ENCODE results near the gene KRTAP10-2.
"Not testable (repeated sequence)": the region's sequence is repeated elsewhere in the genome, so short reads cannot be mapped to it uniquely, and the experiment has no call there.

The KRTAP10-2 gene

DNA sequence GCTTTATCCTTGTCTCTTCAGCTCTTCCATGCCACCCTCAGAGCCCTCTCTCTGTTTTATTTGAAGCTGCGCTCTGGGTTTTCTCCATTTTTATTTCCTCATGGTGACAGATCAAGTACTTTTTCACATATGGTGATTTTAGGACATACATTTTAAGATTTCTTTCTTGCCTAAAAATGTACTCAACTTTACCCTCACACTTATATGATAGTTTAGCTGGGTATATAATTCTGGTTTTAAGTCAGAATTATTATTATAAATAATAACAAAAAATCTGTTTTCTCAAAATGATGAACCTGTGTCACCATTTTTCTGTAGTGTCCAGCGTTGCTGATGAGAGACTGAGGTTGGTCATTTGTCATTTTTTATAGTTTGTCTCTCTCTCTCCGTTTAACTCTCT, 29.9 kb upstream of the KRTAP10-2 start:
- H3K27me3 ChIP-seq (ENCODE audit: insufficient read depth, low read length): peaks cover 21% of the 10 kb centered on the region

GRCh38 chr21:44580231-44580821, 29.0 kb upstream of the KRTAP10-2 start, which contains the start of gene KRTAP10-5:
Gene KRTAP10-5 (minus strand): TSS chr21:44580604. CDS start chr21:44580578, 26 bp downstream.
- not testable (repeated sequence) for H3K27ac ChIP-seq (ENCODE audit: low read depth, low read length); H3K4me1 ChIP-seq (ENCODE audit: control insufficient read depth, insufficient read depth, low read length, unreplicated experiment); H2AFZ ChIP-seq (ENCODE audit: low read length, unreplicated experiment); H3K36me3 ChIP-seq (ENCODE audit: insufficient read depth, low read length); H3K79me2 ChIP-seq (ENCODE audit: control insufficient read depth, insufficient read depth, low read length, unreplicated experiment); H3K4me3 ChIP-seq (ENCODE audit: low read depth, low read length)
- H3K27me3 ChIP-seq (ENCODE audit: insufficient read depth, low read length): peaks cover 15% of the 10 kb centered on the region

More for the DNA sequence above, 29.9 kb upstream of the KRTAP10-2 start:
- Histone ChIP-seq H3K4me3 (ENCODE audit: low read depth, low read length) (no peak overlapping the region), H3K27ac (ENCODE audit: low read depth, low read length) (no peak overlapping the region), H3K4me1 (ENCODE audit: control insufficient read depth, insufficient read depth, low read length, unreplicated experiment) (no peaks in the 10 kb centered on the region), H3K79me2 (ENCODE audit: control insufficient read depth, insufficient read depth, low read length, unreplicated experiment) (no peaks in the 10 kb centered on the region), H2AFZ (ENCODE audit: low read length, unreplicated experiment) (no peak overlapping the region), H3K36me3 (ENCODE audit: insufficient read depth, low read length) (no peaks in the 10 kb centered on the region)

GRCh38 chr21:44579833-44580144, 28.5 kb upstream of the KRTAP10-2 start:
- no peak overlapping the region for H3K4me3 ChIP-seq (ENCODE audit: low read depth, low read length)
- H3K27ac ChIP-seq (ENCODE audit: low read depth, low read length): no peak overlapping the region
- H3K36me3 ChIP-seq (ENCODE audit: insufficient read depth, low read length): no peaks in the 10 kb centered on the region
- no peaks in the 10 kb centered on the region for H3K79me2 ChIP-seq (ENCODE audit: control insufficient read depth, insufficient read depth, low read length, unreplicated experiment)
- peaks cover 10% of the 10 kb centered on the region; the same call in 1 of the 2 replicates for H3K27me3 ChIP-seq (ENCODE audit: insufficient read depth, low read length)
- no peak overlapping the region for H2AFZ ChIP-seq (ENCODE audit: low read length, unreplicated experiment)
- no peaks in the 10 kb centered on the region for H3K4me1 ChIP-seq (ENCODE audit: control insufficient read depth, insufficient read depth, low read length, unreplicated experiment)

GRCh38 chr21:44579056-44579832, 27.9 kb upstream of the KRTAP10-2 start:
- no peak overlapping the region for H3K4me3 ChIP-seq (ENCODE audit: low read depth, low read length)
- H2AFZ ChIP-seq (ENCODE audit: low read length, unreplicated experiment): no peak overlapping the region
- no peaks in the 10 kb centered on the region for H3K36me3 ChIP-seq (ENCODE audit: insufficient read depth, low read length)
- H3K27ac ChIP-seq (ENCODE audit: low read depth, low read length): no peak overlapping the region
- no peaks in the 10 kb centered on the region for H3K4me1 ChIP-seq (ENCODE audit: control insufficient read depth, insufficient read depth, low read length, unreplicated experiment)
- no peaks in the 10 kb centered on the region for H3K79me2 ChIP-seq (ENCODE audit: control insufficient read depth, insufficient read depth, low read length, unreplicated experiment)
- peaks cover 10% of the 10 kb centered on the region; the same call in 1 of the 2 replicates for H3K27me3 ChIP-seq (ENCODE audit: insufficient read depth, low read length)

GRCh38 chr21:44578371-44579055, 27.2 kb upstream of the KRTAP10-2 start:
- H3K36me3 ChIP-seq (ENCODE audit: insufficient read depth, low read length): no peaks in the 10 kb centered on the region
- H3K27ac ChIP-seq (ENCODE audit: low read depth, low read length): no peak overlapping the region
- no peak overlapping the region for H3K4me3 ChIP-seq (ENCODE audit: low read depth, low read length)
- no peaks in the 10 kb centered on the region for H3K79me2 ChIP-seq (ENCODE audit: control insufficient read depth, insufficient read depth, low read length, unreplicated experiment)
- no peaks in the 10 kb centered on the region for H3K4me1 ChIP-seq (ENCODE audit: control insufficient read depth, insufficient read depth, low read length, unreplicated experiment)
- peaks cover 10% of the 10 kb centered on the region; the same call in 1 of the 2 replicates for H3K27me3 ChIP-seq (ENCODE audit: insufficient read depth, low read length)
- H2AFZ ChIP-seq (ENCODE audit: low read length, unreplicated experiment): no peak overlapping the region

GRCh38 chr21:44576025-44576420, 24.7 kb upstream of the KRTAP10-2 start:
- 0 out of 2 replicates have a peak, but pooled peaks cover 7% of the 10 kb centered on the region for H3K27me3 ChIP-seq (ENCODE audit: insufficient read depth, low read length)

DNA sequence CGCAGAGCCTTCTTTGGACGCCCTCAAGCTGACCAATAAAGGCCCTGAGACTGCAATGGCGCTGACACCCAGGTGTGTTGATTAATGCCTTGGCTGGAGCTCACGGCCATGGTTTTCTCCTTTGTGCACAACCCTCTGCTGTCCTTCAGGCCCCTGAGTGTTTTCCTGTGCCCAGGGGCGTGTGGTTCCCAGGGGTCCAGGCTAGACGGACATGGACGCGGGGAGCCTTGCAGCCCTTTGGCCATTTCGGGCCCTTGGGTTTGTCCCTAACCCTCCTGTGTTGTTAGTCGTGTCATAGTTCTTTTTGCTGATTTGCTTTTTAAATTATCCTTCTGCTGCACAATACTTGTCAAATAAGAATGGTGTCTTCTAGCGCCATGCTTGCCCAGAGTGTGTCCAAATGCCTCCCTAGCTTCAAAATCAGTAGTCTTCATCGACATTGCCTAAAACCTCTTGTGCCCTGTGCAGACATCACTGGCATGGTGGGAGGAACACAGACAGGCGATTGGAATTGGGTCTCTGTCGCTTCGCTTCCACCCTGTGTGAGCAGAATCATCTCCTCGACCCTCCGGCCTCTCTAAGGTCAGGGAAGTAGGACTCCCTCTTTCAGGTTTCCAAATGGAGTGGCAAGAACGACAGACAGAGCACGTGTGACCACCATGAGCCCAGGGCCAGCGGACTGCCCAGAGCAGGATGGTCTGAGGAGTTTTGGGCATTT, 24.2 kb upstream of the KRTAP10-2 start:
- Histone ChIP-seq H3K27ac (ENCODE audit: low read depth, low read length) (no peak overlapping the region), H3K4me1 (ENCODE audit: control insufficient read depth, insufficient read depth, low read length, unreplicated experiment) (no peaks in the 10 kb centered on the region), H2AFZ (ENCODE audit: low read length, unreplicated experiment) (no peak overlapping the region), H3K27me3 (ENCODE audit: insufficient read depth, low read length) (peaks cover 7% of the 10 kb centered on the region; the same call in 1 of the 2 replicates), H3K79me2 (ENCODE audit: control insufficient read depth, insufficient read depth, low read length, unreplicated experiment) (no peaks in the 10 kb centered on the region), H3K36me3 (ENCODE audit: insufficient read depth, low read length) (no peaks in the 10 kb centered on the region), H3K4me3 (ENCODE audit: low read depth, low read length) (no peak overlapping the region)

More at GRCh38 chr21:44576025-44576420, 24.7 kb upstream of the KRTAP10-2 start:
- H3K27ac ChIP-seq (ENCODE audit: low read depth, low read length): no peak overlapping the region
- H3K79me2 ChIP-seq (ENCODE audit: control insufficient read depth, insufficient read depth, low read length, unreplicated experiment): no peaks in the 10 kb centered on the region
- H2AFZ ChIP-seq (ENCODE audit: low read length, unreplicated experiment): no peak overlapping the region
- H3K36me3 ChIP-seq (ENCODE audit: insufficient read depth, low read length): no peaks in the 10 kb centered on the region
- H3K4me1 ChIP-seq (ENCODE audit: control insufficient read depth, insufficient read depth, low read length, unreplicated experiment): no peaks in the 10 kb centered on the region
- no peak overlapping the region for H3K4me3 ChIP-seq (ENCODE audit: low read depth, low read length)

GRCh38 chr21:44574457-44575306, 23.4 kb upstream of the KRTAP10-2 start:
- Histone ChIP-seq H2AFZ (ENCODE audit: low read length, unreplicated experiment) (no peak overlapping the region), H3K4me1 (ENCODE audit: control insufficient read depth, insufficient read depth, low read length, unreplicated experiment) (no peaks in the 10 kb centered on the region), H3K79me2 (ENCODE audit: control insufficient read depth, insufficient read depth, low read length, unreplicated experiment) (no peaks in the 10 kb centered on the region), H3K36me3 (ENCODE audit: insufficient read depth, low read length) (no peaks in the 10 kb centered on the region), H3K4me3 (ENCODE audit: low read depth, low read length) (no peak overlapping the region), H3K27ac (ENCODE audit: low read depth, low read length) (no peak overlapping the region), H3K27me3 (ENCODE audit: insufficient read depth, low read length) (peaks cover 7% of the 10 kb centered on the region; the same call in 1 of the 2 replicates)

DNA sequence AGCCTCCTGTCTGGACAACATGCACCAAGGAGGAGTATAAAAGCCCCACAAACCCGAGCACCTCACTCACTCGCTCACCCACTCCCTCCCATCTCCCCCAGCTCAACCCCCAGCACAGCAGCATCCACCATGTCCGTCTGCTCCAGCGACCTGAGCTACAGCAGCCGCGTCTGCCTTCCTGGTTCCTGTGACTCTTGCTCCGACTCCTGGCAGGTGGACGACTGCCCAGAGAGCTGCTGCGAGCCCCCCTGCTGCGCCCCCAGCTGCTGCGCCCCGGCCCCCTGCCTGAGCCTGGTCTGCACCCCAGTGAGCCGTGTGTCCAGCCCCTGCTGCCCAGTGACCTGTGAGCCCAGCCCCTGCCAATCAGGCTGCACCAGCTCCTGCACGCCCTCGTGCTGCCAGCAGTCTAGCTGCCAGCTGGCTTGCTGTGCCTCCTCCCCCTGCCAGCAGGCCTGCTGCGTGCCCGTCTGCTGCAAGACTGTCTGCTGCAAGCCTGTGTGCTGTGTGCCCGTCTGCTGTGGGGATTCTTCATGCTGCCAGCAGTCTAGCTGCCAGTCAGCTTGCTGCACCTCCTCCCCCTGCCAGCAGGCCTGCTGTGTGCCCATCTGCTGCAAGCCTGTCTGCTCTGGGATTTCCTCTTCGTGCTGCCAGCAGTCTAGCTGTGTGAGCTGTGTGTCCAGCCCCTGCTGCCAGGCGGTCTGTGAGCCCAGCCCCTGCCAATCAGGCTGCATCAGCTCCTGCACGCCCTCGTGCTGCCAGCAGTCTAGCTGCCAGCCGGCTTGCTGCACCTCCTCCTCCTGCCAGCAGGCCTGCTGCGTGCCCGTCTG, 22.5 kb upstream of the KRTAP10-2 start, which contains the start of gene KRTAP10-4:
Gene KRTAP10-4 (plus strand): TSS at position 100 of the 827 bp plus-strand sequence. CDS start 30 bp downstream, at position 130.
- H3K79me2 ChIP-seq (ENCODE audit: control insufficient read depth, insufficient read depth, low read length, unreplicated experiment); H3K27me3 ChIP-seq (ENCODE audit: insufficient read depth, low read length); H3K4me1 ChIP-seq (ENCODE audit: control insufficient read depth, insufficient read depth, low read length, unreplicated experiment); H3K27ac ChIP-seq (ENCODE audit: low read depth, low read length); H3K36me3 ChIP-seq (ENCODE audit: insufficient read depth, low read length); H2AFZ ChIP-seq (ENCODE audit: low read length, unreplicated experiment); H3K4me3 ChIP-seq (ENCODE audit: low read depth, low read length): not testable (repeated sequence)

Data from ACC112 (cell line).